NCI-H1048 (cell line): ENCODE measurements around the gene SEC11A.
"Not testable (repeated sequence)": the region's sequence is repeated elsewhere in the genome, so short reads cannot be mapped to it uniquely, and the experiment has no call there.

Source experiments
- DNase-seq: peaks from one replicate; lab custom pipeline; 2025; lab: John Stamatoyannopoulos, UW

The SEC11A gene

DNA sequence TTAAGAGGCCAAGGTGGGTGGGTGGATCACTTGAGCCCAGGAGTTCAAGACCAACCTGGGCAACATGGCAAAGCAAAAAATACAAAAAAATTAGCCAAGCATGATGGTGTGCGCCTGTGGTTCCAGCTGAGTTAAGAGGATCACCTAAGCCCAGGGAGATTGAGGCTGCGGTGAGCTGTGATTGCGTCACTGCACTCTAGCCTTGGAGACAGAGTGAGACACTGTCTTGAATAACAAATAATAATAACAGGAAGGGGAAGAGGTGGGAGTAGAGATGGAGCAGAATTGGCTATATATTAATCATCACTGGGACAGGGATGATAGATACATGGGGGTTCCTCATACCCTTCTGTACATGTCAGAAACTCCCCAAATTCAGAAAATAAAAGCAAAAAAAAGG lies 34.1 kb downstream of the SEC11A start:
- no peak for DNase-seq

DNA sequence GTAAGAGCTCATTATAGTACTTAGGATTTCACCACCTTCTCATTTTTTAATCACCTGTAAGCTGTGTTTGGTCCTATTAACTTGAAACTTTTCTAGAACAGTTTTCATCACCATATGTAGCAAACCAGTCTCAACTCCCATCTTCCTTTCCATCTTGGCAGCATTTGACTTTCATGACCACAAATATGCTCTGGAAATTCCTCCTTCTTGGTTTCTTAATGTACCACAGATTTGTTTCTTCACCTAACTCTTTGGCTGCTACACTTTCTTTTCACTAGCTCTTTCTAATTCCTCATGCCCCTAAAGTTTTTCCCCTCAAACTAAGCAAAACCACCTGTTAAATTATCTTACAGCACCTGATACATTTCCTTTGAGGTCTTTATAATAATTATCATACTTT lies 44.7 kb downstream of the SEC11A start:
- DNase-seq = no peak

DNA sequence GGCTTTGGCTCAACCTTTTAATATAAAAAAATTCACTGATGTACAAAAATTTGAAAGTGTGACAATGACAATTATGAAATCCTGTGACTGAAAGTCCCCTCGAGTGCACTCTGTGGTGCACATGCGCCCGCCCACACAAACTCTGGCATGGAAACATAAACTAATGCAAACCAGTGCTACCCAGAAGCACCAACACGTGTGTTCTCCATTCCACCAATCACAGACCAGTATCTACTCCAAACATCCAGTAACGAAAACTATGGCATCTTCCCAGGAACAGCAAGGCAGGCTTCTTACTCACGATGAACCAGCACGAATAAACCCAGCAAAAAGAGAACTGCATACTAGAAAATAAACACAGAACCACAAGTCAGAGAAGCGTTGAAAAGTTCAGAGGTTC lies 46.2 kb downstream of the SEC11A start:
- DNase-seq = no peak

DNA sequence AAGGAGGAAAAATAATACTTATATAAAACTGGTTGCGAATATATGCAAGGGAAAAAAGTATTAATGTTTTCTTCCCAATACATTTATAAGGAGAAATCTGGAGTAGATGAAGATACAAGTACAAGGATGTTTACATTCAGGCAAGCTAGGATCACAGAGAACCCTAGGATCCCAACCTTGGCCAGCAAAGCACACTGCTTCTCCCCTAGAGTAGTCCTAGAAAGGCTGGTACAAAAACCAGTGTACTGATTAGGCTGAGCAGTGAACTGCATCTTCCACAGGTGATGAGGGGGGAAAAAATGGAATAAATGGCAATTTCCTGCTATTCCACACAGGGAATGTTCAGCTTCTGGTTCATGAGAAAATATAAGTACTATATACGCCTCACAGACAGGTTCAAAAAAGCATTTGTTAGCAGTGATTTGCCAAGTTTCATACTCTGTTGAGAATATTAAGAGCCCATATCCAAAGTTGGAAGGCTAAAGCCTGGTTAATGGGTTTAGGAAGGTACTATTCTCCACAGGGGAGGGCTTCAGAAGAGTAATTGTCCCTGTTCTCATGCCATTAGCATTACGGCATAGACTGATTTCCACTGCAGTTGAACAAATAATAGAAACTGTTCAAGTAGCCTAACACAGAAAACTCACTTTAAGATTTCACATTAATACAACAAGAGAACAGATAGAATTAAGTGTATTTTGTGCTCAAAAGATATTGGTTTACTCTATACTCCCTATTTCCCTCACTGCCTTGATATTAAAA lies 47.5 kb downstream of the SEC11A start:
- DNase-seq = no peak

DNA sequence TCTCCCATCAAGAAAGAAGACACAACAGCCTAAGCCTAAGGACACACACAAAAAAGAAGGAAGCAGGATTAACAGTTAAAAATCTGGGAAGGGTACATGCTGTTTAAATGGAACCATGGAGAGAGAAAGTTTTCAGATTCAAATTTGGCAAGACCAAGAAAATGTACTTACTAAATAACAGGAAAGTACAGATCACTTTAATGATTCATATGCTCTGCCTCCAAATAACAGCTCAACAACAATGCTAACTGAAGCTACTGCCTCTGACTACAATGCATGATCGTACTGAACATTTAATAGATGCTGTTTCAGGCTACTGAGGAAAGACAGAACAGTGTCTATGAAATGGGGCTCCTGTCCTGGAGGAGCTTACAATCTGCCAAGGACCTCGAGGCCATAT lies 49.6 kb downstream of the SEC11A start:
- DNase-seq = no peak

DNA sequence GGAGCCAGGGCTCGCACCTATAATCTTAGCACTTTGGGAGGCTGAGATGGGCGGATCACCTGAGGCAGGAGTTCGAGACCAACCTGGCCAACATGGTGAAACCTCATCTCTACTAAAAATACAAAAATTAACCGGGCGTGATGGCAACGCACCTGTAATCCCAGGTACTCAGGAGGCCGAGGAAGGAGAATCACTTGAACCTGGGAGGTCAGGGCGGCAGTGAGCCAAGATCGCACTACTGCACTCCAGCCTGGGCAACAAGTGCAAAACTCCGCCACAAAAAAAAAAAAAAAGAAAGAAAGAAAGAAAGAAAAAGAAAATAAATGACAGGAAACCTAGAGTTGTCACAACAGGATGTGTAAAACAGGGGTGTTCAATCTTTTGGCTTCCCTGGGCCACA lies 54.9 kb downstream of the SEC11A start:
- no peak for DNase-seq

DNA sequence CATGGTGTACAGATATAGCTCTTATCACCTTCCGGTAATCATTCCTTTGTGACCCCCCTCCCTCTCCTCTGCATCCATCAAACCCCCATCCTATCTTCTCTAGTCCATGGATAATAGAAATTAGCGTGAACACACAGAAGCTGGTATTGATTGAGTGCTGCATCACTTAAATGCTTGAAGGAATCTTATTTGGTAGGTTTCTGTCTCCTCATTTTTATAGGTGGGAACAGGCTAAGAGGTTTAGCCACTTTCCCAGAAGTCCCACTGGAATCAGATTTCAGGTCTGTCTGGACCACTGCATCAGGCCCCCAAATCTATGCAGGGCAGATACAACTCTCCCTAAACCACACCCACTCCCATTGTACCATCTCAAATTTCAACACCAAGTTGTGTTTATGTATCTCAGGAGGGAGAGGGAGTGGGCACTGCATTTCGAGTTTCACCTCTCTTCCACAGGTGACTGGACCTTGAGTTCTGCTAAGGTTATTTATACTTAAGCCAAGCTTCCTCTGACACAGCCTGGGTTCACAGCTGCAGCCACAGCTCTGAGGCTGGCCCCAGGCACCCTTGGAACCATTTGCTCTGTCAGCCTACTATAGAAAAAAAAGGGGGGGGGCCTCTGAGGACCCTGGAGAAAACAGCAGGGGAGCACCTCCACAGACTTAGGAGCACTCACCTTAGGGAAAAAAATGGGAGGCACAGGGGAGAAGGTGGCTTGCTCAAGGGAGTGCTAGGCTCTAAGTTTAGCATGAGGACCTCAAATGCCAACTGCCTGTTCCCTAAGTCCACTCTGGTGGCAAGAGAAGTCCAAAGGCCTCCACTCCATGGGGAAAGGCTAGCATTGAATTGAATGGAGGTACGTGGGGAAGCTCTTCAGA lies 55.8 kb downstream of the SEC11A start:
- DNase-seq = no peak

DNA sequence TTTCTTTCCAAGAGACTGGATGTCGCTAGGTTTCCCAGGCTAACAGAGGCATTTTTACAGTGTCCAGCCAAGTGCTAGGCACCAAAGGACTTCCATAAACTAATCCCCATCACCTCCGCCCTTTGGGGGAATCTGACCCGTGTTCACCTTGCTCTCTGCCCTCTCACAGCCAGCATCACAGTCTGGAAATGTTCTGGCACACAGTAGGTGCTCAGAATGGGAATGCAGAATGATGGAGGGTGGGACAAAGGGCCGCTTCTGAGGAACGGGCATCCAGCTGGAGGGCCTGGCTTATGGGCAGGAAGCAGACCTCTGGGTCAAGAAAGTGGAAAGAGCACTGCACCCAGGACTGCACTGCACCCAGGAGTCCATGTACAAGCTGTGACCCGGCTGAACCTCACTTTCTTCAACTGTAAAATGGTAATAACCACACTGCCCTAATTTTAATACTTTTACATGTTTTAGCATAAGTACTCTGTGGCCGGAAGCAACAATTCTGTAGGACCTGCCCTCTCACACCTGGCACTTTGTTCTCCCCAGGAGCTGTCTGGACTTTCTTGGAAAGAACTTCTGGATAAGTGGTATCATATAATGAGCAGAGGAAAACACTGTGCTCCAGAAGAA lies 57.0 kb downstream of the SEC11A start:
- no peak for DNase-seq

DNA sequence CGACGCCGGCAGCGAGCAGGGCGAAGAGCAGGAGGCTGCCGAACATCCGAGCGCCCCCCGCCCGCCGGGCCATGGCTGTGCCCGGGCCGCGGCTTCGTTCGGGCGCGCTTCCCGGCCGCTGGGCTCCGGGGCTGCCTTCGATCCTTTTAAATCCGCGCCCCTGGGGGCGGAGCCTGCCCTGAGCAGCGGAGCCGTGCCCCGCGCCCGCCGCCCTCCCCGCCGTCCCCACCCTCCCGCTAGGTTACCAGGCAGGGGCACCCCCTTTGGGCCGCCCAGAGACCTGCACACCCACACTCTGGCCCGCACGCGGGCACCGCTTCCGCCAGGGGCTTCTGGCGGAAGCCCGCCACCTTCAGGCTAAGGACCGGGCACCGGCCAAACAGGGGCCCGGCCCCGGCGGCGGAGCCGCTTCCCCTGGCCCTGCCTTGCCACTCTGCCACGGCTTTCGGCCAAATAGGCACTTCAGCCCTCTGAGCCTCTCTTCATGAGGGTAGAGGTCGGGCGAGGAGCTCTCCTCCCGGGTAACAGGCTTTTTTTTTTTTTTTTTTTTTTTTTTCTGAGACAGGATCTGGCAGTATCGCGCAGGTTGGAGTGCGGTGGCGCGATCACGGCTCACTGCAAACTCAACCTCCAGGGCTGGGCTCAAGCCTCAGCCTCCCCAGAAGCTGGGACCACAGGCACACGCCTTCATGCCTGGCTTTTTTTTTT lies 57.7 kb downstream of the SEC11A start, which contains the start of gene NMB:
Gene NMB (minus strand): TSS at position 120 of the 708 bp plus-strand sequence. CDS start 47 bp downstream, at position 73.
- DNase-seq = peak; percentile 42

DNA sequence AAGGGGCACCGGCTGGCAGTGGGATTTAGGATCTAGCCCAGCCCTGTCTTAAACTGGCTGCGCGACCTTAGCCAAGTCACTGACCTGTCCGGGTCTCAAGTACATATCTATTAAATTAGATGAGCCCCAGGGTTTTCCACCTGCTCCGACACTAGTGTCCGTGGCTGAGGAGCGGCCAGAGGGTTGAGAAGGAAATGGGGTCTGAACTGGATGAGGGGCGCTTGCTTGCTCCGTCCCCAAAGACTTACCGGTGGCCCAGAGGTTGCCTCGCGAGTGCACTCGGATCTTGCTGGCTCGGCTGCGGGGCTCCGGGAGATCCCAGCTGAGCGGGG lies 58.2 kb downstream of the SEC11A start:
- DNase-seq = no peak

DNA sequence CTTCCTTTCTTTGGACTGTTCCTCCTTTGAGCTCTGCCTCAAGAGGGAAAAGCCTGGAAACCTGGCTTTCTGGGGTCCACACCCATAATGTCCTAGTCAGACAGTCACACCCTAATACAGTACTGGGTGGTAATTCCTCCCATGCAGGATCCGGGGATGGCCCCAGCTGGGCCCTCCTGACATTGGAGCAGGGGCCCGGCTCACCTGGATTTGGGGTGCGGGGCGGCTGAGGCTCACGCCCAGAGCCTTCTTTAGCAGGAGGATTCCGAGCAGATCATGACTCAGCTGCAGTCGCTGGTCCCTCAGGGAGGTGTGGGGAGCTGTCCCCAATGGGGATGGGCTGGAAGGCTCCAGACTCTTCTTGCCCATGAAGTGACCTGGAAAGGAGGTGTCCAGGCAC lies 59.0 kb downstream of the SEC11A start:
- no peak for DNase-seq

DNA sequence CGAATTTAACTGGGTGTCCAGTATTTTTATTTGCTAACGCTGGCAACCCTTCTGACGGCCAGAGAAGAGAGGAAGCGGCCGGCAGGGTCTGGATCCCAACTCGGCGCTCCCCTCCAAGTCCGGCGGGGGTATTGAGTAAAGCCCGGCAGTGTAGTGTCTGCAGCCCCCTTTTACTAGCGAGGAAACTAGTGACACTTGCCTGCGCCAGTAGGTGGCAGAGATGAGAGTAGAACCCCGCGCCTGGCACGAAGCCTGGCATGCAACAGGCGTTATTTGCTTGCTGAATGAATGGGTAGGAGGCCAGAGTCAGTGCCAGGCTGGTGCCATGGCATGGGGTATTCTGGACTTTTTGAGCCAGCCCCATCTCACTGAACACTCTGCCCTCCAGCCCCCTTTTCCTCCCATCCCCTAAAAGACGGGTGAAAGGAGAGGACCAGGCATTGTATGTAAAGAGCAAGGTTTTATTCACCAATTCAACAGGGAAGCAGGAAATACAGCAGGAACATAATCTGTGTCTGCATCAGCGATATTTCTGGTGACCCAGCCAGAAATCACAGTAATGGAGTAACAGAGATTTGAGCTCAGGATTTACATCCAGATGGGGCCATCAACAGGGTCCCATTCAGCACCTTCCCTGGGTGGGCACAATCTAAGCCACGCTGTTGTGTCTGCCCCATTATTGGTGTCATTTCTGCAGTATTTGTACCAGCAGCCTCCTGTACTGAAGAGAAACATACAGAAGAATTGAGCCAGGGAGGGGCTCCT lies 61.1 kb downstream of the SEC11A start:
- peak; percentile 64 for DNase-seq

DNA sequence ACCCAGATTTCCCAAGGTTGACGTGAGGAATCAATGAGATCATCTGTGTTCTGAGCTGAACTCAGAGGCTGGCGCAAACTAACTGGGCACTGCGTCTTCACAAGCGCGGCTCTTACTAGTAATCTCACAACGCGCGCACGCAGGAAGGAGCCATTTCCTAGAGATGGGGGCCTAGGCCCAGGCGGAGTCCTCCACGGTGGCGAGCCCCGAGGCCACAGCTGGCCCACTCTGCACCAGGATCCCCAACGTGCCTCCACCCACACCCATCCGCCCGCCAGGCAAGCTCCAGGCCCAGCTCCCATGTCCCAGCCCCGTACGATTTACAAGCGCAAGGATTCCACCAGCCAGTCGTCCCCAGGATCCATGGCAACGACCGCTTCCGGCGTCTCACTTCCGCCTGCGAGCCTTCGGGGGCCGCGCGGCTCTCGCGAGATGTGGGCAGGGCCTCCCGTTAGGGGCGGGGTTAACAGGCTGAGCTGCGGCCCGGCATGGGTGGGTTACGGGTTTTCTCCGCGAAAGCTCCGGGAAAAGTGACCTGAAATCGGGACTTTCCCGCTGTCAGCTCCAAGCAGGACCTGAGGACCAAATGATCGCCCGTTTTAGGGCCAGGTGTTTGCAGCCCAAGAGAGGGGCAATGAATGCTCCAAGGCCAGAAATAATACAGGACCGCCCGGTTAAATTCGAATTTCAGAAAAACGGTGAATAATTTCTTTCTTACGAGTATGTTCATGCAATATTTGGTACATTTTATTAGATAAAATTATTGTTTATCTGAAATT lies 61.8 kb downstream of the SEC11A start, which contains the start of gene WDR73:
Gene WDR73 (minus strand): TSS at position 374 of the 779 bp plus-strand sequence. CDS start 9 bp downstream, at position 365.
- peak; percentile 91 for DNase-seq

DNA sequence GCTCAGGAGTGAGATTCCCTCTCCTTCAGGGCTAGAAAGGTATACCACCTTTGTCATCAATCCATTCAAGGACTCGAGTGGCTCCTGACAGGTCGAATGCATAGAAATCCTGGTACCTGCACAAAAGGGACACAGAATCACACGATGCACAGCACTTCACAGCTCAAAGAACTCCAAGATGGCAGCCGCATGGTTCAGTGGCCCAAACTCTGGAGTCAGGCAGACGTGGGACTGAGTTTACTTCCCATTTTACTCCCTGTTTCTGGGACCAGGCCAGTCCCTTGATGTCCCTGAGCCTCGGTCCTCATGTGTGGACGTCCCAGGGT lies 62.4 kb downstream of the SEC11A start:
- no peak for DNase-seq

DNA sequence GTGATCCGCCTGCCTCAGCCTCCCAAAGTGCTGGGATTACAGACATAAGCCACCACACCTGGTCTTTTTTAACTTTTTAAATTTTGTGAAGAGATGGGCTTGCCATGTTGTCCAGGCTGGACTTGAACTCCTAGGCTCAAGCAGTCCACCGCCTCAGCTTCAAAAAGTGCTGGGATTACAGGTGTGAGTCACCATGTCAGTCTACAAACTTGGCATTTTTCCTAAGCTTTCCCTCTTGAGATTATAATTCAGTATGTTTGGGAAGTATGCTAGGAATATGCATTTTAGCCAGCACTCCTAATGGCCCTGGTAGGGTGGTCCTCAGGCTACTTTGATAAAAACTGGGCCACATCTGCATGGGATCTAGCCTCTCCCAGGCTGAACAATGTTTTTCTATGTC lies 66.2 kb downstream of the SEC11A start:
- no peak for DNase-seq

DNA sequence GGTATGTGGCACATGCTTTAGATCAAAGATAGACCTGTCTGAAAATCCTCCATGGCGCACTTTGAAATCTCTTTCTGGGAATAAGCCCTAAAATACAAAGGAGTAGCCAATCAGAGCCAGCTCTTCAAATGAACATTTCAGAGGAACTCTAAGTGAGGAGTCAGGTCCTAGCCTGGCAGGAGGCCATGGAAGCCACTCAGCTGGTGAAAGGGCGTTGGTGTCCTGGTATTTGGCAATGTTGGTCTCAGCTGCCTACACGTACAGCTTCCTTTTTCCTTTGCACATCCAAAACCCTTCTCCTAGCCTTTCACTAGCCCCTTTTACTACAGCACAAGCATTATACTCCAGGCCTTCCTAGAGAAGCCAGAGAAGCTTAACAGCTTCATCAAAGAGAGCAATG lies 67.4 kb downstream of the SEC11A start:
- DNase-seq = no peak

DNA sequence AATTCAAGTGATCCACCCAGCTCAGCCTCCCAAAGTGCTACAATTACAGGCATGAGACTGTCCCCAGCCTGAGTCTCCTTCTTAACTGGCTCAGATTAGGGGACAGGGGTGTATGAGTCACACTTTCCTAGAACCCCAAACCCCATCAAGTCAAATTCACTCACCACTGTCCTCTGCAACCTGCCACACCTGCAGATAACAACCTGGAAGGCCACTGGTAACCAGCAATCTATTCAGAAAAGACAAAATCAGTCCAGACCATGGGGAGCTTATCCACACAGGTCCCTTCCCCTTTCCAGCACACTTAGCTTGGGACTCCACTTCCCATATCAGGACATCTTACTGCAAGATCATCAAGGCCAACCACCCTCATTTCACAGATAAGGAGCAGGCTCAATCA lies 68.2 kb downstream of the SEC11A start:
- no peak for DNase-seq

DNA sequence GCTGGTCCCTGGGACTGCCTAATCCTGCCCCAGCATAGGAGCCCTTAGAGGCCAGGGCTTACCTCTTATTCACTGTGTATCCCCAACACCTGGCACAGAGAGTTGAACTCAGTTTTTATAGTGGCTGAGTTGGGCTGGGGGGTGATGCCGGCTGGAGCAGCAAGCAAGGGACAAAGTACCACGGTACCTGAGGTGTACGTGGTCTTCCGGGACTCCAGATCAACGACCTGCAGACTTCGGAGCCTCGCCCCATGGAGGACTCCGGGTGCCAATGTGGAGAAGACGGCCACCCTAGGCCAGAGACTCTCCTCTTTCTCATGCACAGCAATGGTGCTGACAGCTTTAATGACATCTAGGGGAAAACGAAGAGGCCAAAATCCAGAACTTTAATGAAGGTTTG lies 69.9 kb downstream of the SEC11A start:
- no peak for DNase-seq

DNA sequence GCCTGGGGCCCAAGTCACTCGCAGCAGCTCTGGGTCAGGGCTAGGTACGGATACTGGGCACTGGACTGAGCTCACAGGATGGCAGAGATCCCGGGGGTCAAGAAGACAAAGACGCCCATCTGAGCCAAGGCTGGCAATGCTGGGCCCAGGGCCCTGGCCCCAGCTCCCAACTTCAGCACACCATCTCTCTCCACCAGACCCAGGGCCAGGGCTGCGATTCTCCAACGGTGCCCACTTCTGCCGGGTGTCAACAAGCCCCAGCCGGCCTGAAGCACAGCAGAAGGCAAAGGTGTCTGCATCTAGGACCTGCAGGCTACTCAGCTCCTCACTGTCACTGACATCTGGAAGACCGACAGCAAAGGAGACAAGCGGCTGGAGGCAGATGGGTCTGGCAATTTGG lies 70.4 kb downstream of the SEC11A start:
- DNase-seq = no peak

DNA sequence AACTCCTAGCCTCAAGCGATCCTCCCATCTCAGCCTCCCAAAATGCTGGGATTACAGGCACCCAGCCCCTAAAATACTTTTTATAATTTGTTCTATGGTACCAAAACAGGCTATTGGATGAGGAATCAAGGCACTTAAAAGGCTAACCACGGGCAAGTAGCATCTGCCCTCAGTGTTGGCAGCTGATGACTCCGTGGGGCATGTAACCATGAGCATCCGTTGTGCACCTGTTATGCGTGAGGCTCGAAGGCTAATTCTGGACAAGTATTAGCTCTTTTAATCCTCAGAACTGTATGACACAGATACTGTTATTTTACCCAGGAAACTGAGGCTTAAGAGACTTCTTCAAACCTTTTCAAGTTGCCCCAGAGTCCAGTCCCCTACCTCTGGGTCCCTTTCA lies 72.1 kb downstream of the SEC11A start:
- DNase-seq = no peak

DNA sequence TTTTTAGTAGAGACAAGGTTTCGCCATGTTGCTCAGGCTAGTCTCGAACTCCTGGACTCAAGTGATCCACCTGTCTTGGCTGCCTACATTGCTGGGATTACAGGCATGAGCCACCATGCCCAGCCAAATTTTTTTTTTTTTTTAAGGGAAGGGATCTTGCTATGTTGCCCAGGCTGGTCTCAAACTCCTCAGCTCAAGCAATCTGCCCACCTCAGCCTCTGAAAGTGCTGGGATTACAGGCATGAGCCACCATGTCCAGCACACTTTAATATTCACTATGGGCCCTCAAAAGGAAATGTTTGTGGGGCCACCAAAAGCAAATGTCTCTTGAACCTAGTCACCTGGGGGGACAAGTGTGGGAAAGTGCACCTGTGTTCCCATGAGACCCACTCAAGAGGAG lies 73.3 kb downstream of the SEC11A start:
- DNase-seq = not testable (repeated sequence)
